NCI-H2227 (cell line): Measurements from ENCODE around the gene RBM5.

Experiments
- DNase-seq: peaks from one replicate; lab custom pipeline; 2025; ENCODE audit not compliant: unreplicated experiment; lab: John Stamatoyannopoulos, UW

RBM5 gene

DNA sequence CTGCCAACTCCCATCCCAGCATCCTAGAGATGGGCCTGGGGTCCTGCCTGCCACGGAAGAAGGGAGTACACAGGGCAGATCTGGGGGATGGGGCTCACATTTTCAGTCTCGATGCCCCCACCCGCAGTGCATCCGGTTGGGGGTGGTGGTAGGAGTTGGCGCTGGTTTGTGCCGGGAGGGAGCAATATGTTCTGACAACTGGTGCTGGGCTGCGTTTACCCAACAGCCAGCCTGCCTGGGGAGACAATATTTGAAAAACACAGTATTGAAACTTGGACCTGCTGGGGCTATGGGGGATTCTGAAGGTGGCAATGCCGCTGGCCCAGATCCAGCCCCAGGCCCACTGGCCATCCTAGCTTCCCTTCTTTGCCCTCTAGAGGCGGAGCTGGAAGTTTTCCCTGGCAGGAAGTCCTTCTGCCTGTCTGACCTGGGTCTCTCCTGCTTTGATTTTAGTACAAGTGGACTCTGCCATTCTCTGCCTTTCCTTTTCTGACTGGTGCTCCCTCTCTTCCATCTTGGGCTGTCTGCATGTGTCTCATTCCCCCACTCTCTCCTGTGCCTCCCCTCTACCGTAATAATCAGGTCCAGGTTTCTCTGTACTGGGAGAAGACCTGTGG lies 69.9 kb downstream of the RBM5 start:
- no peak for DNase-seq

DNA sequence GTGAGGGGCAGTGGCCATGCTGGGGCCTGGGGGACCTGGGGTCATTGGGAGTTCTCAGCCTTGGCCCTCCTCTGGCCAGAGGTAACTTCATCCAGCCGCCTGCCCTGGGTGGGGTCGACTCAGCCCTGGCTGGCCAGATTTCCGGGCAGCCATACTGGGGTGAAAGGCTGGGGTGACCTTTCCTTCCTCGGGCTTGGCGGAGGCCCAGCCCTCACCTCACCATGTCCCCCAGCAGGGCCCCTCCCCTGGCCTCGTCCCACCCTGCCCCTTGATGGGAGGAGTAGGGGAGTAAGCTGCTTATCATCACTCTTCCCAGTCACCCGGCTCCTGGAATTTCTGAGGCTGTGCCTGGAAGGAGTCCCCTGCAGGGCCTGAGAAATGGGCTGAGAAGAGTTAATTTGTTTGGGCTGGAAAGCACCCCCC lies 71.9 kb downstream of the RBM5 start:
- DNase-seq: no peak

DNA sequence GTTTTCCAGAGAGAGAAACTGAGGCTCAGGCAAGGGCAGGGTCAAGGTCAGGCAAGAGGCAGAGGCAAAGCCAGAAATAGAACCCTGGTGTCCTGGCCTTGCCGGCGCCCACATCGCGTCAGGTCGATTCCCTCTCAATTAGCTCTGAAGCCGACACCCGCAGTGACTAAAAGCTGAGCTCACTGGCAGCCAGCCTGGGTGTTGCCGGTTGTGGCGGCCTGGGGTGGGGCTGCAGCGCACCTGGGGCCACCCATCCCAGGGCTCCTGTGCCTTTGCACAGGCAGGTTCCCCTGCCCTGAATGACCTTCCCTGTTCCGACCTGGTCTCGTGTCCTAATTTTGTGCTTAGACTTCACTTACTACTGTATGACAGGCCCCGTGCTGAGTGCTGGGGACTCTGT lies 72.6 kb downstream of the RBM5 start:
- DNase-seq: no peak

DNA sequence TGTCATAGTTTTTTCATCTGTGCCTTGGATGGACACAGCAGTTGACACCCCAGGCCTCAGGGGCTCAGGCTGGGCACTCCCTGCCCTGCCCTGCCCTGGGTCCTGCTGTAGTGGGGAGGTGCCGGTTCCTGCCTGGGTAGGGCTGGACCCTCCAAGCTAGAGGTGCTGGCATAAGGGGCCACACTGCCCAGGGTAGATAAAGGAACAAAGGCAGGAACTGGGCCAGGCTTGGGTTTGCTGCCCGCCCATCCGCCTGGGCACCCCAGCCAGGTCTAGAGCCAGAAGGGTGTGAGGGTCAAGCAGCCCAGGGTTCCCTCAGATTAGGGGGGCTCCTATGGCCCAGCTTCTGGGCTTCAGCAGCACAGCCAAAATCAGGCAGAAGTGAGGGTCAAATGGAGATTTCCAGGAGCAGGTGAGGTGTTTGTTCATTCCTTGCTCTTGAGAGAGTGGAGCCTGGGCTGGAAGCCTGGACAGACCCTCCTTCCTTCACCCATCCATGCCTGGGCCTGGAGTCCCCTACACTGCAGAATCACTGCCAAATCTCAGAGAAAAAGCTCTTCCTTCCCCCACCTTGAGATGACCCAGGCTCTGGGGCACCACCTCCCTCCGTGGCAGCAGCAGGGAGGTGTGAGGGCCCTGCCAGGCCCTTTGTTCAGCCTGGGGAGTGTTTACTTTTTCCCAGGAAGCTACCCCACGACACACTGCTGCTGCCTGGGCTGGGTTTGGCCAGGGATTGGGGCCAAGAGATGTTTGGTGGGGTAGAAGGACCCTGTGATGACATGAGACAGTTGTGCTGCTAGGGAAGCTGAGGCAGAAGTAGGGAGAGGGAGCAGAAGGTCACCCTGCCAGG lies 73.5 kb downstream of the RBM5 start:
- no peak for DNase-seq

DNA sequence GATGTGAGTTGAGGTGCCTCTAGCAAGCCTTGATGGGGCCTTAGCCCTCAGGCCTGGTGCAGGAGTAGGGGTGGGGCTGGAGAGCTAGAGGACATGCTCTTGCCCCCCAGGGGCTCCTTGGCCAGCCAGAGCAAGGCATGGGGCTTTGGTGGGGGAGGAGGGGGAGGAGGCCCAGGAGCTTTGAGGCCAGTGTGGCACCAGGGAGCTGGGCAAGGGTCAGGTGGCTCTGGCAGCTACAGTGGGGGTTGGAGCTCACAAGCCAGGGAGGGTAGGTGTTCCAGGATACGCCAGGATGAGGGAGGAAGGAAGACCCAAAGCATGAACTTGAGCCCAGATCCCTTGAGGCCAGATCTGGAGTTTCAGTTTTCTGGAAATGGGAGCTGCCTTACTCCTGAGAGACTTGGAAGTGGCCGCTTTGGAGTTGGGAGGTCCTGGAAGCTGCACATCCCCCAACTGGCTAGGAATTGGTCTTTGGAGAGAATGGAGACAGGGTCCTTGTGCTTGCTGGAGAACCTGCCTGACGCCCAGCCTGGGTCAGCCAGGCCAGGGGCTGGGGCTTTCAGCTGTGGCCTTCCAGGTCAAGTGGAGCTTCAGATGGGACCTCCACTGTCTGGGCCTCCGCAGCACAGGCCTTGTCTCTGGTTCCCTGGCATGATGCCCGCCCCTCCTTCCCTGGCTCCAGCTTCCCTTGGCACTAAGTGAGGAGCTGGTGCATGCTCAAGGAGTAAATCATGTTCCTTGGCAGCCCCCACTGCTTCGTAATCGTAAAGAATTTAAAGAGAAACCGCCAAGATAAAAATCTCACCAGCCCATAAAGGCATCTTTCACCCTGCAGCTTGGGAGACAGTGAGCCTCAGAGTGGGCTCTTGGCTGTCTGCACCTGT lies 75.1 kb downstream of the RBM5 start:
- no peak for DNase-seq

DNA sequence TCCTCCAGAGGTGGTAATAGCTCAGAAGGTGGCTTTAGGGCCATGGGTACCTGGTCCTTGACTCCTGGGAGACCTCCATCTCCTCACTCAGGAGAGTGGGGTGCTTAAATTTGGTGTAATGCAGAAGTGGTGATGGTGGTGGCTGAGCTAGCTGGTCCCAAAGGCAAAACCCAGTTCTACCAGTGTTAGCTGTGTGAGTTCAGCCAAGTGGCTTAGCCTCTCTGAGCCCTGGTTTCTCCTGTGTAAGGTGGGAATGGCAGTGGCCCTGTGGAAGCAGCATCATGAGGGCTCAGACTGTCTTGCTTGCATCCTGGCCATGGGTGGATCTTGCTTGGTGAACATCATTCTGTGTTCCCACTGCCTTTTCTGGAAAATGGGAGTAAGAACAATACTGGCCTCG lies 75.8 kb downstream of the RBM5 start:
- DNase-seq: no peak

DNA sequence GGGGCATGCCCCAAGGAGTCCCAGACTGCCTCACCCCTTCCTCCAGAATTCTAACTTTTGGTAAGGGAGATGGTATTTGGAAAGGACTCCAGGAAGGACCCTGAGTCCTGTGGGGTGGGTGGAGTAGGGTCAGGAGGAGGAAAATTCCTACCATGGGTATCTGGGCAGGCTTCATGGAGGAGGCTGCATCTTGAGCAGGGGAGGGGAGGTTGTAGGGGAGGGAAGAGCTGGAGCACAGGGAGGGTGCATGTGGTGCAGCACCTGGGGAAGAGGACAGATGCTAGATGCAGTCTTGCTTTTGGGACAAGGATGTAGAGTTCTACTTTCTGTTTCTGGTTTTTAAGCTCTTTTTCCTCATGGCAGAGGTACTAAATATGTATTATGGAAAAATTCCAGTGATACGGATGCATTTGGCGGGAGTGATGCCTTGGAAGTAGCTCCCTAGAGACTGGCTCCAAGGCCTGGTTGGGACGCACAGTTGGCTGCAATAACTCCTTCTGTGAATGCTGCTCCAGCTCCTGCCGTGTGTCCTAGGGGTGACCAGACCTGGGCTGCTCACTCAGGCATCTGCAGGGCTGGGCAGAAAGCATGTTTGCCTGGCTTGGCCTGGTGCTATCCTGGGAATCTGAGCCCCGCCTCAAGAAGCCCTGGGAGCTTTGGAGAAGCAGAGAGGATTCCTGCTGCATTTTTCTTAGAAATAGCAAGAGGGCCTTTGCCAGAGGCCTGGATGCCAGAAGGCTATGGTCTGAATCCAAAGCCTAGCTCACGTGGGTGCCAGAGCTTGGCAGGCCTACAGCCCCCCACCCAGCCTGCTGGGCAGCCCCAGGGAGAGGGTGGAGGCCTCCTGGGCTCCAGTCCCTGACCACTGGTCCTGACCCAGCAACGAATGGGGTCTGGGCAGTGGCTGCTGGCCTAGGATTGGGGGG lies 76.5 kb downstream of the RBM5 start:
- no peak for DNase-seq

DNA sequence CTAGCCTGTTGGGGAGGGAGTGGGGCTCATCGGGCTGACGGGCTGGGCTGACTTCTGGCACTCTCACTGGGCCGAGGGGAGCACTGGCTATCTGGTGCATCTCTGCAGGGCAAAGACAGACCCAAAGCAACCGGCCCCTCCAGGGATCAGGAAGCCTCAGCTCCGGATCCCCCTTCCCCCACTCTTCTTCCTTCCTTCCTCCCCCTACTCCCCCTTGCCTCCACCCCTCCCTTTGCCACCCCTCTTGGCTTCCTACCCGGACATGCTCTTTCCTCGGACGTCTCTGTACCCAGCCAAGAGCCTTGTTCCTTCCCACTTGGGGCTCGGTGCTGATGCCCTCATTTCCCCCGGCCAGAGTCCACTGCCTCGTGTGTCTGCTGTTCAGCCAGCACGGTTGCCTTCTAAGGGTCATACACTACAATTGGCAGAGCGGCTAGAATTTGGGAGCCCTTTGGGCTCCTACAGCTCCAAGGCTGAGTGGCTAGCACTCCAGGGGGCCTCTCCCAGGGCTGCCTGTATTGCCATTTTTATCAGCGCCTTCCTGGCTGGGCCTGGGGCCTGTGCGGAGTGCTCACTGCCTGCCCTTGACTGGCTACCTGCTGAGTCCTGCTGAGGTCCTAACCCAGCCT lies 77.3 kb downstream of the RBM5 start:
- no peak for DNase-seq

DNA sequence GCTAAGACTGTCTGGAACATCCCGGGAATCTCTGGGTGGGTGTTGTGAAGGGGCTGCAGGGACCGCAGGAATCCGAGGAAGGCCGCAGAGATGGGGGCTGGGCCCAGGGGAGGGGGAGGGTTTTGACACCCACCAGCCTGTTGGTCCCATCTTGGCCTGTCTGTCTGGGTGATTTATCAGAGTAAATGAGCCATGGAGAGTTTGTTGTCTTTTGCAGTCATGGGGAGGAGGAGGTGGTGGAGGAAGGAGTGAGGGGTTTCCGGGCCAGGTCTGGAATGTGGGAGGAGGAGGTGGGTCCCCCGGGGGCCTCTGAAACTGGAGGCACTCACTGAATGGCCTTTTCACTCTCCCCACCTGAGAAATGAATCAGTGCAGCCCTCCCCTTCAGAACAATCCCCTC lies 77.9 kb downstream of the RBM5 start:
- DNase-seq: no peak

DNA sequence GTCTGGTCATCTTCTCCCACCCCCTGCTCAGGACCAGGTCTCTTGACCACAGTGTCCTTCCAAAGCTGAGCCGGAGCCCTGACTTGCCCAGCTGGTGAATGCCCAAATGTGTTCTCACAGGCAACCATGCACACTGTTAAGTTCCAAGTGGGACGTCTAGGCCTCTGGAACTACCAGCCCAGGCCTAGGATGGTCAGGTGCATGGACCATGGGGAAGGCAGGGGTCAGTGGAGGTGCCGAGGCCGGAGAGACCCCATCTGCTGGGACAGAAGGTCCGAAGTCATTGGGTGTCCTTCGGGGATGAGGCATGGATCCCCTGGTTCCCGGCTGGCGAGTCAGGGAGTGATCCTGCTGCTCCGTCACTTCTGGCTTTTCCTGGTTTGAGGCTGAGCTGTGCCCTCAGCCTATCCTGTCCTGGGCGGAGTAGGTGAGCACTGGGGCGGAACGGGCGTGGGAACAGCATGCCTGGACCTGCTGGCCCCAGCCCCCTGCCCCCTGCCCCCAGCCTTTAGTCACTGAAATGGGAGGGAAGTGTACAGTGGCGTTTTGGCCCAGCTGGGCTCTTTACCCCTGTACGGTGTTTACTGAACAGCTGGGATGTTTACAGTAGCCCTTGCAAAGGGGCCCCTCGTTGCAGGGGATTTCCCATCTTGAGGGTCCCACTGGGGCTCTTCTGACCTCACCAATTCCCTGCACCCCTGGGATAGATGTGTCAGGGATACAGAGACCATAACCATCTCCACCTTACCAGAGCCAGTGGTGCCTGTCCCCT lies 78.5 kb downstream of the RBM5 start:
- no peak for DNase-seq

DNA sequence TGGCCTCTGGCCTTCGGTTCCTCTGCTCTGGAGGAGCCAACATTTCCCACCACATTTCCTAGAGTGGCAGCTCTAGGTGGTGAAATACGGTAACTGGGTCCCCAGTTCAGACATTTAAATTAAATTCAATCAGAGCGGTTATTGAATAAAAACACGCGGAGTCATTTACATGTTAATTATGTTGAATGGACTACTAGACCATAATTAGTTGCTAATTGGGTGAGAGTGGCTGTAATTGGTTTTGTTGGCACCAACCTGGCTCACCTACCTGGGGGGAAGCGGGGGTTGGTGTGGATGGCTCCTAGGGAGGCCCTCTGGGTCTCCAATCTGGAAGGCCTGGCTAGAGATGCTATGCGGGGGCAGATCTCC lies 79.1 kb downstream of the RBM5 start:
- no peak for DNase-seq

DNA sequence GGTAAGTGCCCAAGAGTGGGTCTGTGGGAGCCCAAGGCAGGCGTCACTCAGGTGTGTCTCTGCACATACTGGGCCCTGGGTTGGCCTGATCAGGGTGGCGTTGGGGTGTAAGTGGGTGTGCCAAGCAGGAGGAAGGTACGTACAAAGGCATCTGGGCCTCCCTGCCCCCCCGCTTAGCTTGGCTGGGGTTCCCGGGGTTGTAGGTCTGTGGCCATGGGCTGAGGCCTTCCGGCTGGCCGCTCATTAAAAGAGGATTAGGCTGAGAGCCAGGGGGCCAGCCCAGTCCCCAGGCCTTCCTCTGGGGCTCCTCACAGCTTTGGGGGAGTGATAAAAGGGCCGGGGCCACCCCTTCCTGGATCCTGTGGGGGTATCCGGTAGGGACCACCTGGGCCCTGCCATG lies 79.7 kb downstream of the RBM5 start:
- no peak for DNase-seq
